GM12878 (cell line): Measurements from ENCODE around the gene ERC2. TPM values are rescaled to one million over a fixed set of nuclear protein-coding genes. Genes with fewer than 3 reads are reported as not detected.
A peak's percentile ranks its signal among the peaks of the same experiment; 100 is the strongest.

Experiments
- ATAC-seq: fragments of 200-7000 bp; cut with Tn5 transposase; 3 replicates; pipeline ENCODE4 v1.9.1; 2020; ENCODE audit warnings: mild to moderate bottlenecking, moderate library complexity
- BruUV-seq: library from RNA; stranded (reverse); fragments of 400-500 nt; replicated peaks from 2 replicates; lab custom pipeline; 2021; lab: Mats Ljungman, UMichigan
- CTCF ChIA-PET: fragments of 300-600 bp; sonication (Branson Sonifier 250); formaldehyde crosslinking; extraction: SDS; loops from one replicate; lab custom pipeline; 2021; ENCODE audit warnings: inconsistent platforms; lab: Yijun Ruan, JAX
- POLR2A ChIA-PET: fragments of 350-600 bp; formaldehyde crosslinking; extraction: SDS; loops from one replicate; lab custom pipeline; 2021; ENCODE audit warnings: inconsistent platforms; lab: Charles Lee
- RAD21 ChIA-PET: fragments of 300-600 bp; sonication (Branson Sonifier 250); formaldehyde crosslinking; loops from one replicate; lab custom pipeline; 2023; ENCODE audit warnings: antibody characterized with exemption; ENCODE audit not compliant: unreplicated experiment; lab: Charles Lee
- SMC1A ChIA-PET: fragments of 300-600 bp; sonication (Branson Sonifier 250); formaldehyde crosslinking; loops from one replicate; lab custom pipeline; 2023; ENCODE audit not compliant: unreplicated experiment, uncharacterized antibody; lab: Charles Lee
- DNase-seq: peaks from one replicate; pipeline ENCODE4 v3.0.0-alpha.2; 2011; ENCODE audit warnings: low read depth, low spot score
- FAIRE-seq: peaks from 3 replicates; lab custom pipeline; 2011; peaks lifted over from hg19 to GRCh38; lab: Jason Lieb, UNC
- H2AFZ ChIP-seq: 2 replicates; pipeline ENCODE4 v1.6.0; 2011; ENCODE audit warnings: low read depth, low read length, control low read depth; ENCODE audit not compliant: control insufficient read depth
- H3K27ac ChIP-seq: 2 replicates; pipeline ENCODE4 v1.5.1; 2011; ENCODE audit warnings: control low read depth; ENCODE audit not compliant: control insufficient read depth, insufficient read depth
- H3K27me3 ChIP-seq, 2 experiments: replicated peaks in 1 of 2; 2 replicates each; pipeline versions ENCODE4 v1.6.0 to v1.6.1; 2011; ENCODE audit warnings: low read length in 1 of 2; ENCODE audit not compliant: control insufficient read depth in 2 of 2, insufficient read depth in 2 of 2
- H3K36me3 ChIP-seq, 2 experiments: 2 replicates each; pipeline ENCODE4 v1.5.1; 2011; ENCODE audit warnings: low read length in 1 of 2; ENCODE audit not compliant: control insufficient read depth in 2 of 2, insufficient read depth in 2 of 2
- H3K4me1 ChIP-seq: 2 replicates; pipeline ENCODE4 v1.6.1; 2011; ENCODE audit warnings: mild to moderate bottlenecking, low read length, moderate library complexity, mixed read lengths; ENCODE audit not compliant: control insufficient read depth, insufficient read depth
- H3K4me2 ChIP-seq: 2 replicates; pipeline ENCODE4 v1.6.0; 2011; ENCODE audit warnings: control low read depth; ENCODE audit not compliant: control insufficient read depth, insufficient read depth
- H3K4me3 ChIP-seq: fragments of 200-600 bp; sonication (generic); 2 replicates; pipeline ENCODE4 v1.5.1; 2016
- H3K79me2 ChIP-seq: 2 replicates; pipeline ENCODE4 v1.6.0; 2011; ENCODE audit warnings: low read length; ENCODE audit not compliant: control insufficient read depth, insufficient read depth
- H3K9ac ChIP-seq: 2 replicates; pipeline ENCODE4 v1.8.0; 2011; ENCODE audit warnings: low read length, control low read depth, mixed read lengths; ENCODE audit not compliant: control insufficient read depth, insufficient read depth
- H3K9me3 ChIP-seq: replicated peaks from 3 replicates; pipeline ENCODE4 v1.5.1; 2011; ENCODE audit warnings: mild to moderate bottlenecking, low read length; ENCODE audit not compliant: control insufficient read depth, insufficient read depth
- H4K20me1 ChIP-seq: 2 replicates; pipeline ENCODE4 v1.6.0; 2011; ENCODE audit not compliant: control insufficient read depth, insufficient read depth
- ASH2L ChIP-seq: fragments of 300-600, 200-600 bp; sonication (generic); IDR thresholded peaks from 2 replicates; pipeline ENCODE4 v1.6.1; 2017; ENCODE audit warnings: low read depth, mild to moderate bottlenecking, borderline replicate concordance
- BACH1 ChIP-seq: fragments of 450-650 bp; IDR thresholded peaks from 2 replicates; pipeline ENCODE4 v1.6.1; 2017; ENCODE audit warnings: mild to moderate bottlenecking, borderline replicate concordance
- CHD4 ChIP-seq: fragments of 200-600 bp; sonication (generic); IDR thresholded peaks from 2 replicates; pipeline ENCODE4 v1.6.1; 2016; ENCODE audit warnings: mild to moderate bottlenecking
- GATAD2B ChIP-seq: fragments of 450-650 bp; conservative IDR thresholded peaks from 2 replicates; pipeline ENCODE4 v1.6.1; 2017; ENCODE audit warnings: low read depth, mild to moderate bottlenecking, moderate library complexity
- MTA2 ChIP-seq: fragments of 450-650 bp; IDR thresholded peaks from 2 replicates; pipeline ENCODE4 v1.6.1; 2016; ENCODE audit warnings: low read depth, mild to moderate bottlenecking, moderate library complexity
- RFX5 ChIP-seq: IDR thresholded peaks from 2 replicates; pipeline ENCODE4 v1.6.1; 2011; ENCODE audit warnings: low read depth, low read length, improper control_type of control experiment
- SMAD1 ChIP-seq: fragments of 450-650 bp; IDR thresholded peaks from 2 replicates; pipeline ENCODE4 v1.6.1; 2018; ENCODE audit warnings: mild to moderate bottlenecking, low read depth; ENCODE audit not compliant: partially characterized antibody
- SMARCA5 ChIP-seq: fragments of 450-650 bp; IDR thresholded peaks from 2 replicates; pipeline ENCODE4 v1.6.1; 2017; ENCODE audit warnings: mild to moderate bottlenecking
- SP1 ChIP-seq: IDR thresholded peaks from one replicate; pipeline ENCODE4 v1.6.1; 2011; ENCODE audit warnings: low read depth, low read length
- SUZ12 ChIP-seq: fragments of 200-600 bp; sonication (generic); IDR thresholded peaks from one replicate; pipeline ENCODE4 v1.6.1; 2018; ENCODE audit warnings: antibody characterized with exemption, mild to moderate bottlenecking; ENCODE audit not compliant: unreplicated experiment
- WGBS: methylation state at CpG from one replicate; pipeline ENCODE4 v1.1.6; 2016; ENCODE audit warnings: low lambda C conversion rate; ENCODE audit not compliant: insufficient replicate concordance, insufficient coverage; ENCODE audit errors: missing lambda C conversion rate; 5-methylcytosine and 5-hydroxymethylcytosine counted together
- in situ Hi-C: fragments of 300-500 bp; cut with MboI; formaldehyde crosslinking; loops from 9 replicates; pipeline ENCODE4 v1.14.3; 2018; ENCODE audit warnings: mixed read lengths
- intact Hi-C: fragments of 100-400 bp; cut with micrococcal nuclease; formaldehyde crosslinking; loops from one replicate; pipeline ENCODE4 v1.14.2; 2022; ENCODE audit not compliant: unreplicated experiment
- polyA plus RNA-seq, 11 experiments: library from polyadenylated mRNA; depleted of rRNA in 4 of 11; unstranded in 6 of 11; stranded (reverse) in 5 of 11; fragments of >200 nt; fragmentation: Nextera tagmentation in 4 of 11; fragmentation: Illumina TruSeq in 1 of 11; extraction: Ambion mirVana in 4 of 11; extraction: Trizol in 1 of 11; gene quantifications; 1 replicate in 1 of 11; 2 replicates in 10 of 11; pipeline versions ENCODE4 v1.2.1 to v1.2.3, GENCODE V29; 2011 to 2016; ENCODE audit warnings: inconsistent platforms in 2 of 11, missing spikeins in 2 of 11, low read depth in 1 of 11
- total RNA-seq, 4 experiments: library from RNA; depleted of rRNA in 3 of 4; stranded (reverse); fragments of >200 nt in 3 of 4; fragmentation: Illumina TruSeq in 1 of 4; extraction: Trizol in 1 of 4; gene quantifications; 2 replicates each; pipeline versions ENCODE4 v1.2.1 to v1.2.3, GENCODE V29; 2013 to 2021
- TF ChIP-seq, protein P1 (sequence below): IDR thresholded peaks from 2 replicates; pipeline ENCODE4 v1.6.1; 2011; ENCODE audit warnings: mild to moderate bottlenecking, low read depth, low read length, moderate library complexity; ENCODE audit not compliant: insufficient replicate concordance
- TF ChIP-seq, protein P2 (sequence below): fragments of 450-650 bp; IDR thresholded peaks from 2 replicates; pipeline ENCODE4 v1.6.1; 2016; ENCODE audit warnings: mild to moderate bottlenecking, moderate library complexity, borderline replicate concordance

The ERC2 gene
- total and polyA plus RNA-seq, 10 of the 15 experiments (the other 5 are each of a cell fraction or from before 2014, with no cell fraction given), result 0.06 to 1.4 (median 0.12) TPM; not detected in 3

DNA sequence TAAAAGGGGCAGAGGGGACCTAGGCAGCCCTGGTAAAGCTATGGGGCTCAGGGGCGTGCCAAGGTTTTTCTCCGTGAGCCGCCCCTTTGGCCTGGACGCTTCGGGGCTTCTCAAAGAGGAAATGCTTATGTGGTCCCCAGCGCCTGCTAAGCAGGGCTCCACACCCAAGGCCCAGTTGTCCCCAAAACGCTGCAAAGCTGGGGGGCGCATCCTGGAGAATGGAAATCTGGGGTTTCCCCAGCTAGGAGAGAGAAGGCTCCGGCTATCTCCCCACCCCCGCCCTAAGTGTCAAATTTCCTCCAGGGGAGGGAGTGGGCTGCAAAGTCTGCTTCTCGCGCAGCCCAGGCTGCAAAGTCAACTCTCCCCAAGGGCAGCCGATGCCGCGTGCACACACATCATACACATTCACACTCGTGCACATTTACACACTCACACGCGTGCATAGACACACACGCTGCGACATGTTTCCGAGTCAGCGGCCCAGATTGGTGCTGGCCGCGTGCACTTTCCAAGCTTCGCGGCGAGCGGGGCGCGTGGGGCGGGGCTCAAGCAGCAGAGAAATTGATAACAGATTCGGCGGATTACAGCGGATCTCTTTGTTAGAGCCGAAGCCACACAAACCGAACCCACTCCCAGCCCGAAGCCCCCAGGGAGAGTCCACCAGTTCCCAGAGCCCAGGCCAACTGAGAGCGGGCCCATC lies 985.6 kb downstream of the ERC2 start:
- H3K4me2 ChIP-seq, result peak overlapping the region; percentile 68
- BruUV-seq, result no TSS peak
- TF ChIP-seq MTA2, result no peak
- TF ChIP-seq BACH1, result no peak
- TF ChIP-seq GATAD2B, result no peak
- TF ChIP-seq SMARCA5, result no peak
- TF ChIP-seq, protein P1, sequence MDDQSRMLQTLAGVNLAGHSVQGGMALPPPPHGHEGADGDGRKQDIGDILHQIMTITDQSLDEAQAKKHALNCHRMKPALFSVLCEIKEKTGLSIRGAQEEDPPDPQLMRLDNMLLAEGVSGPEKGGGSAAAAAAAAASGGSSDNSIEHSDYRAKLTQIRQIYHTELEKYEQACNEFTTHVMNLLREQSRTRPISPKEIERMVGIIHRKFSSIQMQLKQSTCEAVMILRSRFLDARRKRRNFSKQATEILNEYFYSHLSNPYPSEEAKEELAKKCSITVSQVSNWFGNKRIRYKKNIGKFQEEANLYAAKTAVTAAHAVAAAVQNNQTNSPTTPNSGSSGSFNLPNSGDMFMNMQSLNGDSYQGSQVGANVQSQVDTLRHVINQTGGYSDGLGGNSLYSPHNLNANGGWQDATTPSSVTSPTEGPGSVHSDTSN, result no peak
- TF ChIP-seq RFX5, result no peak
- TF ChIP-seq SP1, result no peak
- TF ChIP-seq, protein P2, sequence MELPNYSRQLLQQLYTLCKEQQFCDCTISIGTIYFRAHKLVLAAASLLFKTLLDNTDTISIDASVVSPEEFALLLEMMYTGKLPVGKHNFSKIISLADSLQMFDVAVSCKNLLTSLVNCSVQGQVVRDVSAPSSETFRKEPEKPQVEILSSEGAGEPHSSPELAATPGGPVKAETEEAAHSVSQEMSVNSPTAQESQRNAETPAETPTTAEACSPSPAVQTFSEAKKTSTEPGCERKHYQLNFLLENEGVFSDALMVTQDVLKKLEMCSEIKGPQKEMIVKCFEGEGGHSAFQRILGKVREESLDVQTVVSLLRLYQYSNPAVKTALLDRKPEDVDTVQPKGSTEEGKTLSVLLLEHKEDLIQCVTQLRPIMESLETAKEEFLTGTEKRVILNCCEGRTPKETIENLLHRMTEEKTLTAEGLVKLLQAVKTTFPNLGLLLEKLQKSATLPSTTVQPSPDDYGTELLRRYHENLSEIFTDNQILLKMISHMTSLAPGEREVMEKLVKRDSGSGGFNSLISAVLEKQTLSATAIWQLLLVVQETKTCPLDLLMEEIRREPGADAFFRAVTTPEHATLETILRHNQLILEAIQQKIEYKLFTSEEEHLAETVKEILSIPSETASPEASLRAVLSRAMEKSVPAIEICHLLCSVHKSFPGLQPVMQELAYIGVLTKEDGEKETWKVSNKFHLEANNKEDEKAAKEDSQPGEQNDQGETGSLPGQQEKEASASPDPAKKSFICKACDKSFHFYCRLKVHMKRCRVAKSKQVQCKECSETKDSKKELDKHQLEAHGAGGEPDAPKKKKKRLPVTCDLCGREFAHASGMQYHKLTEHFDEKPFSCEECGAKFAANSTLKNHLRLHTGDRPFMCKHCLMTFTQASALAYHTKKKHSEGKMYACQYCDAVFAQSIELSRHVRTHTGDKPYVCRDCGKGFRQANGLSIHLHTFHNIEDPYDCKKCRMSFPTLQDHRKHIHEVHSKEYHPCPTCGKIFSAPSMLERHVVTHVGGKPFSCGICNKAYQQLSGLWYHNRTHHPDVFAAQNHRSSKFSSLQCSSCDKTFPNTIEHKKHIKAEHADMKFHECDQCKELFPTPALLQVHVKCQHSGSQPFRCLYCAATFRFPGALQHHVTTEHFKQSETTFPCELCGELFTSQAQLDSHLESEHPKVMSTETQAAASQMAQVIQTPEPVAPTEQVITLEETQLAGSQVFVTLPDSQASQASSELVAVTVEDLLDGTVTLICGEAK, result no peak
- TF ChIP-seq SMAD1, result no peak
- TF ChIP-seq CHD4, result no peak
- TF ChIP-seq SUZ12, result no peak
- TF ChIP-seq ASH2L, result no peak
- POLR2A ChIA-PET, result no interaction called here
- H3K27ac ChIP-seq, result no peak overlapping the region
- FAIRE-seq, result no peak
- peak overlapping the region; percentile 47; the same call in 1 of the 2 replicates for H3K4me3 ChIP-seq
- peaks cover 13% of the 10 kb centered on the region; the same call in 1 of the 2 replicates for H3K4me1 ChIP-seq
- SMC1A ChIA-PET, result no interaction called here
- RAD21 ChIA-PET, result no interaction called here
- 0 out of 2 replicates have a peak overlapping the region, but pooled peaks have one; percentile 2 for H3K9ac ChIP-seq
- no peaks in the 10 kb centered on the region for H3K9me3 ChIP-seq
- in situ Hi-C loops (loop anchor here (5.0 kb wide), 2 partner anchors 240 to 770 kb away; no protein-coding TSS in a partner anchor), intact Hi-C loops (loop anchor here (10.0 kb wide), 1 partner anchor 172 kb away; no protein-coding TSS in a partner anchor)
- peak; percentile 25 for ATAC-seq
- no peaks in the 10 kb centered on the region; the same call in 1 of the 2 replicates for H4K20me1 ChIP-seq
- H3K27me3 ChIP-seq, result peaks cover 12 to 32% of the 10 kb centered on the region in 2 experiments
- H3K79me2 ChIP-seq, result no peaks in the 10 kb centered on the region
- DNase-seq, result no peak
- CTCF ChIA-PET, result interaction anchor here (0.8 to 1.3 kb wide), 3 partner anchors 238 to 263 kb away, joined by 3 to 4 read pairs (median 3); no protein-coding TSS in a partner anchor
- no peak overlapping the region; the same call in 1 of the 2 replicates for H2AFZ ChIP-seq
- 7% methylated on average over 33 of the region's 38 CpGs for WGBS
- no peaks in the 10 kb centered on the region for H3K36me3 ChIP-seq
